K562 (cell line): ENCODE results near the gene MAL.

ENCODE experiments used
- CHD2 ChIP-seq: IDR thresholded peaks from 2 replicates; pipeline ENCODE4 v1.6.1; 2011; ENCODE audit warnings: low read depth, low read length
- CREB1 ChIP-seq, 2 experiments: sonication (generic) in 1 of 2; formaldehyde crosslinking in 1 of 2; IDR thresholded peaks; 2 replicates each; pipeline versions ENCODE4 v1.6.1 to v1.8.0; 2012 to 2022; ENCODE audit warnings: inconsistent platforms in 1 of 2, mild to moderate bottlenecking in 1 of 2, missing genetic modification reagents in 1 of 2, moderate library complexity in 1 of 2
- KAT7 ChIP-seq: sonication (generic); formaldehyde crosslinking; IDR thresholded peaks from 2 replicates; pipeline ENCODE4 v1.8.0; 2022; ENCODE audit warnings: missing genetic modification reagents, mild to moderate bottlenecking, borderline replicate concordance
- MYC ChIP-seq, 2 experiments: fragments of 250-450 bp in 1 of 2; sonication (Bioruptor Pico) in 1 of 2; IDR thresholded peaks; 2 replicates each; pipeline versions ENCODE4 v1.5.1 to v1.6.1; 2012 to 2021; ENCODE audit warnings: low read depth in 2 of 2, borderline replicate concordance in 1 of 2, improper control_type of control experiment in 1 of 2, low read length in 1 of 2, mild to moderate bottlenecking in 1 of 2, moderate library complexity in 1 of 2
- NR2F6 ChIP-seq: fragments of 450-650 bp; formaldehyde crosslinking; IDR thresholded peaks from 2 replicates; pipeline ENCODE4 v1.4.0; 2020; ENCODE audit warnings: mild to moderate bottlenecking
- SMC3 ChIP-seq: conservative IDR thresholded peaks from 2 replicates; pipeline ENCODE4 v1.6.1; 2011; ENCODE audit warnings: low read depth, low read length, improper control_type of control experiment; ENCODE audit not compliant: insufficient read depth
- TAF1 ChIP-seq: IDR thresholded peaks from 2 replicates; pipeline ENCODE4 v1.6.1; 2011; ENCODE audit warnings: mild to moderate bottlenecking, low read length, moderate library complexity; ENCODE audit not compliant: insufficient read depth, control insufficient read depth, severe bottlenecking; ENCODE audit errors: extremely low read depth
- TCF7 ChIP-seq: sonication (generic); IDR thresholded peaks from 2 replicates; pipeline ENCODE4 v1.6.1; 2016; ENCODE audit warnings: antibody characterized with exemption, borderline replicate concordance
- ZNF274 ChIP-seq: IDR thresholded peaks from 2 replicates; pipeline ENCODE4 v1.6.1; 2011; ENCODE audit warnings: low read depth, mild to moderate bottlenecking, low read length, moderate library complexity, borderline replicate concordance
- TF ChIP-seq, protein P1 (sequence below): sonication (generic); formaldehyde crosslinking; IDR thresholded peaks from 2 replicates; pipeline ENCODE4 v1.8.0; 2022; ENCODE audit warnings: mild to moderate bottlenecking, missing genetic modification reagents
- TF ChIP-seq, protein P2 (sequence below): fragments of 450-650 bp; IDR thresholded peaks from 2 replicates; pipeline ENCODE4 v1.6.1; 2017; ENCODE audit warnings: antibody characterized with exemption, mild to moderate bottlenecking
- TF ChIP-seq, protein P3 (sequence below): fragments of 250-450 bp; sonication (Bioruptor Pico); IDR thresholded peaks from 2 replicates; pipeline ENCODE4 v1.5.0; 2021; ENCODE audit warnings: mild to moderate bottlenecking, borderline replicate concordance

DNA sequence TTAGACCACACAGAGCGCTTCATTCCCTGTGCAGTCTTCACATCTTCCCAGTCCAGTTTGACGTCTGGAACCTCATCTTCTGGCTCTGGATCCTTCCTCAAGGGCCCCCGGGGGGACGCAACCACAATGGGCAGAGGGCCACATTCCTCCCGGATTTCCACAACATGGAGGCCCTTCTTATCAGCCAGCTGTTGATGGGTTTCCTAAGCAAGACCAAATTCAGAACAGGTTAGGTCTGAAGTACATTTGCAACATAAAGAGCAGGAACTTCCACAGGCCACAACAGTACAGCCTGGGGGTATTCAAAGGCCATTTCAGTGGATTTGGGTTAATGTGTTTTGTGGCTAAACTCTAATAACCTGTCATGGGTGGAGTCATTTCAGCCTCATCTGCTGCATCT is 61.9 kb downstream of the MAL start:
- TF ChIP-seq MYC (IDR thresholded peaks at IDR 0.05; ENCODE audit: low read depth, low read length) (no peak), MYC (CRISPR knock-in tag; IDR thresholded peaks at IDR 0.05; ENCODE audit: borderline replicate concordance, low read depth) (no peak), TAF1 (no peak), NR2F6 (CRISPR knock-in tag) (no peak), CREB1 (IDR thresholded peaks at IDR 0.05) (no peak), CREB1 (CRISPR knock-in tag; IDR thresholded peaks at IDR 0.05) (no peak), TCF7 (no peak), ZNF274 (no peak), SMC3 (no peak), CHD2 (no peak), KAT7 (CRISPR knock-in tag) (no peak)
- TF ChIP-seq, protein P1, sequence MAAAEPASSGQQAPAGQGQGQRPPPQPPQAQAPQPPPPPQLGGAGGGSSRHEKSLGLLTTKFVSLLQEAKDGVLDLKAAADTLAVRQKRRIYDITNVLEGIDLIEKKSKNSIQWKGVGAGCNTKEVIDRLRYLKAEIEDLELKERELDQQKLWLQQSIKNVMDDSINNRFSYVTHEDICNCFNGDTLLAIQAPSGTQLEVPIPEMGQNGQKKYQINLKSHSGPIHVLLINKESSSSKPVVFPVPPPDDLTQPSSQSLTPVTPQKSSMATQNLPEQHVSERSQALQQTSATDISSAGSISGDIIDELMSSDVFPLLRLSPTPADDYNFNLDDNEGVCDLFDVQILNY, result no peak
- TF ChIP-seq, protein P2, sequence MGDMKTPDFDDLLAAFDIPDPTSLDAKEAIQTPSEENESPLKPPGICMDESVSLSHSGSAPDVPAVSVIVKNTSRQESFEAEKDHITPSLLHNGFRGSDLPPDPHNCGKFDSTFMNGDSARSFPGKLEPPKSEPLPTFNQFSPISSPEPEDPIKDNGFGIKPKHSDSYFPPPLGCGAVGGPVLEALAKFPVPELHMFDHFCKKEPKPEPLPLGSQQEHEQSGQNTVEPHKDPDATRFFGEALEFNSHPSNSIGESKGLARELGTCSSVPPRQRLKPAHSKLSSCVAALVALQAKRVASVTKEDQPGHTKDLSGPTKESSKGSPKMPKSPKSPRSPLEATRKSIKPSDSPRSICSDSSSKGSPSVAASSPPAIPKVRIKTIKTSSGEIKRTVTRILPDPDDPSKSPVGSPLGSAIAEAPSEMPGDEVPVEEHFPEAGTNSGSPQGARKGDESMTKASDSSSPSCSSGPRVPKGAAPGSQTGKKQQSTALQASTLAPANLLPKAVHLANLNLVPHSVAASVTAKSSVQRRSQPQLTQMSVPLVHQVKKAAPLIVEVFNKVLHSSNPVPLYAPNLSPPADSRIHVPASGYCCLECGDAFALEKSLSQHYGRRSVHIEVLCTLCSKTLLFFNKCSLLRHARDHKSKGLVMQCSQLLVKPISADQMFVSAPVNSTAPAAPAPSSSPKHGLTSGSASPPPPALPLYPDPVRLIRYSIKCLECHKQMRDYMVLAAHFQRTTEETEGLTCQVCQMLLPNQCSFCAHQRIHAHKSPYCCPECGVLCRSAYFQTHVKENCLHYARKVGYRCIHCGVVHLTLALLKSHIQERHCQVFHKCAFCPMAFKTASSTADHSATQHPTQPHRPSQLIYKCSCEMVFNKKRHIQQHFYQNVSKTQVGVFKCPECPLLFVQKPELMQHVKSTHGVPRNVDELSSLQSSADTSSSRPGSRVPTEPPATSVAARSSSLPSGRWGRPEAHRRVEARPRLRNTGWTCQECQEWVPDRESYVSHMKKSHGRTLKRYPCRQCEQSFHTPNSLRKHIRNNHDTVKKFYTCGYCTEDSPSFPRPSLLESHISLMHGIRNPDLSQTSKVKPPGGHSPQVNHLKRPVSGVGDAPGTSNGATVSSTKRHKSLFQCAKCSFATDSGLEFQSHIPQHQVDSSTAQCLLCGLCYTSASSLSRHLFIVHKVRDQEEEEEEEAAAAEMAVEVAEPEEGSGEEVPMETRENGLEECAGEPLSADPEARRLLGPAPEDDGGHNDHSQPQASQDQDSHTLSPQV, result no peak
- TF ChIP-seq, protein P3, sequence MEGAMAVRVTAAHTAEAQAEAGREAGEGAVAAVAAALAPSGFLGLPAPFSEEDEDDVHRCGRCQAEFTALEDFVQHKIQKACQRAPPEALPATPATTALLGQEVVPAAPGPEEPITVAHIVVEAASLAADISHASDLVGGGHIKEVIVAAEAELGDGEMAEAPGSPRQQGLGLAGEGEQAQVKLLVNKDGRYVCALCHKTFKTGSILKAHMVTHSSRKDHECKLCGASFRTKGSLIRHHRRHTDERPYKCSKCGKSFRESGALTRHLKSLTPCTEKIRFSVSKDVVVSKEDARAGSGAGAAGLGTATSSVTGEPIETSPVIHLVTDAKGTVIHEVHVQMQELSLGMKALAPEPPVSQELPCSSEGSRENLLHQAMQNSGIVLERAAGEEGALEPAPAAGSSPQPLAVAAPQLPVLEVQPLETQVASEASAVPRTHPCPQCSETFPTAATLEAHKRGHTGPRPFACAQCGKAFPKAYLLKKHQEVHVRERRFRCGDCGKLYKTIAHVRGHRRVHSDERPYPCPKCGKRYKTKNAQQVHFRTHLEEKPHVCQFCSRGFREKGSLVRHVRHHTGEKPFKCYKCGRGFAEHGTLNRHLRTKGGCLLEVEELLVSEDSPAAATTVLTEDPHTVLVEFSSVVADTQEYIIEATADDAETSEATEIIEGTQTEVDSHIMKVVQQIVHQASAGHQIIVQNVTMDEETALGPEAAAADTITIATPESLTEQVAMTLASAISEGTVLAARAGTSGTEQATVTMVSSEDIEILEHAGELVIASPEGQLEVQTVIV (CRISPR knock-in tag), result no peak
